ENCODE measurements around the gene RGL4. TPM values are rescaled to one million over a fixed set of nuclear protein-coding genes. Genes with fewer than 3 reads are reported as not detected.

Gene RGL4
- total RNA-seq, 3 donors from 2014 or later (not counting 1 experiment from before 2014, with no cell fraction given) = 11.6 to 14.5 (median 12.7) TPM

- H3K27ac Mint-ChIP-seq = peak overlapping the region; percentile 68 to 77
- H3K36me3 Mint-ChIP-seq = no peaks in the 10 kb centered on the region
- peaks cover 14 to 53% of the 10 kb centered on the region in 2 donors for H3K4me1 Mint-ChIP-seq
- Histone ChIP-seq H3K4me1 (ENCODE audit: control insufficient read depth, insufficient read depth, low read length) (peaks cover 46% of the 10 kb centered on the region), H3K27ac (ENCODE audit: low read length) (no peak overlapping the region), H3K36me3 (ENCODE audit: control insufficient read depth, insufficient read depth, low read length) (peaks cover 2% of the 10 kb centered on the region), H3K9me3 (ENCODE audit: control insufficient read depth, insufficient read depth, low read length) (no peaks in the 10 kb centered on the region), H3K4me3 (ENCODE audit: low read length) (no peak overlapping the region), H3K27me3 (ENCODE audit: control insufficient read depth, insufficient read depth, low read length) (no peaks in the 10 kb centered on the region)
- DNase-seq = no peak
- H3K4me3 Mint-ChIP-seq = peak overlapping the region; percentile 42
- no peaks in the 10 kb centered on the region for H3K27me3 Mint-ChIP-seq (ENCODE audit: low read depth in 2 of 2)
- no peak for TF ChIP-seq CTCF (IDR thresholded peaks at IDR 0.05)
- WGBS (ENCODE audit: insufficient coverage) = 97% methylated on average over 6 of the region's 6 CpGs
- intact Hi-C loops (cut with micrococcal nuclease) = loop anchor here (5.0 kb wide), 1 partner anchor 925 kb away; the partner anchor contains the start of gene GGT1
- ATAC-seq = no peak
- no peaks in the 10 kb centered on the region for H3K9me3 Mint-ChIP-seq
These were observed 13.2 kb upstream of the RGL4 start for GRCh38 chr22:23677701-23677995.

- DNase-seq (no peak), ATAC-seq (no peak)
- 94% methylated on average over 6 of the region's 6 CpGs for WGBS (ENCODE audit: insufficient coverage)
- peaks cover 41% of the 10 kb centered on the region for H3K4me1 ChIP-seq (ENCODE audit: control insufficient read depth, insufficient read depth, low read length)
- Mint-ChIP-seq H3K4me1 (peaks cover 9 to 48% of the 10 kb centered on the region in 2 donors), H3K9me3 (no peaks in the 10 kb centered on the region), H3K27me3 (ENCODE audit: low read depth in 2 of 2) (no peaks in the 10 kb centered on the region), H3K36me3 (no peaks in the 10 kb centered on the region), H3K27ac (peak overlapping the region; percentile 68 to 77), H3K4me3 (peak overlapping the region; percentile 41)
- intact Hi-C loops (cut with micrococcal nuclease) = loop anchor here (5.0 kb wide), 1 partner anchor 924 kb away; the partner anchor contains the start of gene GGT1
- no peak for TF ChIP-seq CTCF (IDR thresholded peaks at IDR 0.05)
- H3K27me3 ChIP-seq (ENCODE audit: control insufficient read depth, insufficient read depth, low read length) = no peaks in the 10 kb centered on the region
- H3K9me3 ChIP-seq (ENCODE audit: control insufficient read depth, insufficient read depth, low read length) = no peaks in the 10 kb centered on the region
- peaks cover 2% of the 10 kb centered on the region for H3K36me3 ChIP-seq (ENCODE audit: control insufficient read depth, insufficient read depth, low read length)
- no peak overlapping the region for H3K27ac ChIP-seq (ENCODE audit: low read length)
- H3K4me3 ChIP-seq (ENCODE audit: low read length) = no peak overlapping the region
These were observed 12.7 kb upstream of the RGL4 start for GRCh38 chr22:23678133-23678532.

GRCh38 chr22:23681026-23681809, 9.6 kb upstream of the RGL4 start:
- H3K9me3 Mint-ChIP-seq = no peaks in the 10 kb centered on the region
- TF ChIP-seq CTCF (IDR thresholded peaks at IDR 0.05) = no peak
- ATAC-seq (no peak), DNase-seq (no peak)
- no peak overlapping the region for H3K4me3 Mint-ChIP-seq
- peaks cover 2% of the 10 kb centered on the region for H3K36me3 ChIP-seq (ENCODE audit: control insufficient read depth, insufficient read depth, low read length)
- no peak overlapping the region for H3K27ac ChIP-seq (ENCODE audit: low read length)
- H3K27ac Mint-ChIP-seq = peak overlapping the region; percentile 26 to 29
- intact Hi-C loops (cut with micrococcal nuclease) = no loop called here
- no peaks in the 10 kb centered on the region for H3K36me3 Mint-ChIP-seq
- peaks cover 10% of the 10 kb centered on the region for H3K4me1 ChIP-seq (ENCODE audit: control insufficient read depth, insufficient read depth, low read length)
- 97% methylated on average over 5 of the region's 5 CpGs for WGBS (ENCODE audit: insufficient coverage)
- no peaks in the 10 kb centered on the region for H3K27me3 ChIP-seq (ENCODE audit: control insufficient read depth, insufficient read depth, low read length)
- H3K27me3 Mint-ChIP-seq (ENCODE audit: low read depth in 2 of 2) = no peaks in the 10 kb centered on the region
- no peaks in the 10 kb centered on the region for H3K9me3 ChIP-seq (ENCODE audit: control insufficient read depth, insufficient read depth, low read length)
- no peak overlapping the region for H3K4me3 ChIP-seq (ENCODE audit: low read length)
- H3K4me1 Mint-ChIP-seq = peaks cover 0 to 20% of the 10 kb centered on the region in 2 donors
